Measurements from ENCODE around the gene PLCH2.

The PLCH2 gene

DNA sequence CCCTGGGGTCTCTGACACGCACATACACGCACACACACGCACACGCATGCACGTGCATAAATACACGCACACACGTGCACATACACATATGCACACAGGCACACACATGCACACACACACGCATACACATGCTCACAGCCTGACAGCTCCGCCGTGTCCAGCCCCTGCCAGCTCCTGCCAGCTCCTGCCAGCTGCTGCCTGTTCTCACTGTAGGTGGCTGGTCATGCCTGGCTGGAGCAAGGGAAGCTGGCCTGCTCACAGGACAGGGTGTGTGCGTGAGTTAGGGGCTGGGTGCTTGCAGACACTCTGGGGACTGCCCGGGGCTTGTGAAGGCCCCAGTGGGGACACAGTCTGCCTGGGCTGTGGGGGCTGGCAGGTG is 4.9 kb downstream of the PLCH2 start:
- Histone ChIP-seq H3K27ac (no peak overlapping the region), H3K27me3 (replicated peaks) (no peaks in the 10 kb centered on the region), H3K4me3 (ENCODE audit: low read depth, low read length) (no peak overlapping the region), H3K36me3 (replicated peaks) (no peaks in the 10 kb centered on the region)
- in situ Hi-C loops (cut with HindIII; ENCODE audit: low pct_ligation_motif_present, low sequenced_read_pairs), result no loop called here
- no peak for DNase-seq
- TF ChIP-seq, protein P1, sequence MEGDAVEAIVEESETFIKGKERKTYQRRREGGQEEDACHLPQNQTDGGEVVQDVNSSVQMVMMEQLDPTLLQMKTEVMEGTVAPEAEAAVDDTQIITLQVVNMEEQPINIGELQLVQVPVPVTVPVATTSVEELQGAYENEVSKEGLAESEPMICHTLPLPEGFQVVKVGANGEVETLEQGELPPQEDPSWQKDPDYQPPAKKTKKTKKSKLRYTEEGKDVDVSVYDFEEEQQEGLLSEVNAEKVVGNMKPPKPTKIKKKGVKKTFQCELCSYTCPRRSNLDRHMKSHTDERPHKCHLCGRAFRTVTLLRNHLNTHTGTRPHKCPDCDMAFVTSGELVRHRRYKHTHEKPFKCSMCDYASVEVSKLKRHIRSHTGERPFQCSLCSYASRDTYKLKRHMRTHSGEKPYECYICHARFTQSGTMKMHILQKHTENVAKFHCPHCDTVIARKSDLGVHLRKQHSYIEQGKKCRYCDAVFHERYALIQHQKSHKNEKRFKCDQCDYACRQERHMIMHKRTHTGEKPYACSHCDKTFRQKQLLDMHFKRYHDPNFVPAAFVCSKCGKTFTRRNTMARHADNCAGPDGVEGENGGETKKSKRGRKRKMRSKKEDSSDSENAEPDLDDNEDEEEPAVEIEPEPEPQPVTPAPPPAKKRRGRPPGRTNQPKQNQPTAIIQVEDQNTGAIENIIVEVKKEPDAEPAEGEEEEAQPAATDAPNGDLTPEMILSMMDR (IDR thresholded peaks at IDR 0.05; ENCODE audit: low read depth, low read length, missing control alignments), result no peak

DNA sequence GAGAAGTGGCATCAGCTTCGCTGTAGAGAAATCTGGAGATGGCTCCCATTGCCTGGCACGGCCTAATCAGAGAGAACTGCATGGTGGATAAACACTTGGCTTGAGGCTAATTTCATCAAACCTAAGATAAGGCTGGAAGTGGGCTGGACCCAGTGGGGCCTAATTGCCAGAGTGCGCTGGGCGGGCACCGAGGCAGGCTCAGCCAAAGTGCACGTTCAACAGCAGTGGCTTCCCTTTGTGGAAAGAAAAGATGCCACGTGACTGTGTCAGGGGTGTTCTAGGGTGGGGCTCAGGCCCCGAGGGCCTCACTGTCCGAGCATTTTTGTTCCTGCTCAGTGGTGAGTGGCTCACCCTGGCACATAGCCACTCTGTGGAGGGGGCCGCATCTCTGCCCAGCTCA is 5.8 kb downstream of the PLCH2 start:
- Histone ChIP-seq H3K27me3 (replicated peaks) (no peaks in the 10 kb centered on the region), H3K36me3 (replicated peaks) (no peaks in the 10 kb centered on the region), H3K27ac (no peak overlapping the region), H3K4me3 (ENCODE audit: low read depth, low read length) (no peak overlapping the region)
- TF ChIP-seq, protein P1 (IDR thresholded peaks at IDR 0.05; ENCODE audit: low read depth, low read length, missing control alignments), result no peak
- in situ Hi-C loops (cut with HindIII; ENCODE audit: low pct_ligation_motif_present, low sequenced_read_pairs), result no loop called here
- no peak for DNase-seq

DNA sequence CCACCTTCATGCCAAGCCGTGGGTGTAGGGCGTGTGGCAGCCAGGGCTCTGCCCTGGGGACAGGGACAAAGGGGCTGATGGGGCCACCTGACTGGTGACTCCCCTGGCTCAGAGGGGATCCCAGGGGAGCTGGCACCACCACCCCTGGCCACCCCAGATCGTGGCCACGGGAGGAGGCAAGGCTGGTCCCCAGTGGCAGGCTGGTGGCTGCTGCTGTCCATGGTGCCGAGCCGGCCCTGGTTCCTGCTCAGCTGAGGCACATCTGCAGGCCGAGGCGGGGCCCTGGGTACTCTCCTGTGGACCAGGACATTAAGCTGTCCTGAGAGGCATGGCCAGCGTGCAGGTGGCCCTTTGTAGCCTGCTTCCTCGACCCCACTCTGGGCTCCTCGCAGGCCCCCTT is 6.5 kb downstream of the PLCH2 start:
- Histone ChIP-seq H3K27ac (no peak overlapping the region), H3K36me3 (replicated peaks) (no peaks in the 10 kb centered on the region), H3K27me3 (replicated peaks) (no peaks in the 10 kb centered on the region), H3K4me3 (ENCODE audit: low read depth, low read length) (no peak overlapping the region)
- DNase-seq, result no peak
- in situ Hi-C loops (cut with HindIII; ENCODE audit: low pct_ligation_motif_present, low sequenced_read_pairs), result no loop called here
- TF ChIP-seq, protein P1 (IDR thresholded peaks at IDR 0.05; ENCODE audit: low read depth, low read length, missing control alignments), result no peak

DNA sequence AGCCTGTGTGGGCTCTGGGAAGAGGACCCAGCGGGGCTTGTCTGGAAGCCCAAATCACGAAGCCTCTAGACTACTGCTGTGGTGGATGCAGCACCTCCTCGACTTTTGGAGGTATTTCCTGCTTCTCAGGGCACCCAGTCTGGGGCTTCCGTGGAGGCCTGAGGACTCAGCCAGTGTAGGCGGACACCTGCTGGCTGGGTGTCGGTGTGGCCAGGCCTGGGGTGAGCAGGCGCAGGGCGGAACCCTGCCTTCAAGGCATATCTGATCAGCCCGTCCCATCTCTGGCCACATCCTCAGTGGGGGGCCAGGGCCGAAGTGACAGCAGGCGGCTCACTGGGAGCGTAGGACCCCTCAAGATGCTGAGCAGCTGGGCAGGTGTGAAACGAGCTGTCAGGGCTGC is 6.9 kb downstream of the PLCH2 start:
- in situ Hi-C loops (cut with HindIII; ENCODE audit: low pct_ligation_motif_present, low sequenced_read_pairs), result no loop called here
- Histone ChIP-seq H3K27ac (no peak overlapping the region), H3K4me3 (ENCODE audit: low read depth, low read length) (no peak overlapping the region), H3K36me3 (replicated peaks) (no peaks in the 10 kb centered on the region), H3K27me3 (replicated peaks) (no peaks in the 10 kb centered on the region)
- no peak for DNase-seq
- TF ChIP-seq, protein P1 (IDR thresholded peaks at IDR 0.05; ENCODE audit: low read depth, low read length, missing control alignments), result no peak

DNA sequence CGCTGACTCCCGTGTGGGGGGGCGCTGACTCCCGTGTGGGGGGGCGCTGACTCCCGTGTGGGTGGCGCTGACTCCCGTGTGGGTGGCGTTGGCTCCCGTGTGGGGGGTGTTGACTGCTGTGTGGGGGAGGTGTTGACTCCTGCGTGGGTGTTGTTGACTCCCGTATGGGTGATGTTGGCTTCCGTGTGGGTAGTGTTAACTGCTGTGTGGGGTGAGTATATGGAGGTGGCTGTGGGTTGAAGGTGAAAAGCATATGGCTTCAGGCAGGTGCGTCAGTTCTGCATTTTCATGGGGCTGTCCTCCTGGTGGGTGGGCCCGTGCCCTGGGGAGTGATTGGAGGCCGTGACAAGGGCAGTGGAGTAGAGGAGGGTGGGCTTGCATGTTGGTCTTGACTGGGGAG is 7.9 kb downstream of the PLCH2 start:
- in situ Hi-C loops (cut with HindIII; ENCODE audit: low pct_ligation_motif_present, low sequenced_read_pairs), result no loop called here
- H3K27me3 ChIP-seq (replicated peaks), result no peaks in the 10 kb centered on the region
- H3K36me3 ChIP-seq (replicated peaks), result no peaks in the 10 kb centered on the region
- H3K4me3 ChIP-seq (ENCODE audit: low read depth, low read length), result no peak overlapping the region
- no peak overlapping the region for H3K27ac ChIP-seq
- TF ChIP-seq, protein P1 (IDR thresholded peaks at IDR 0.05; ENCODE audit: low read depth, low read length, missing control alignments), result no peak
- no peak for DNase-seq

DNA sequence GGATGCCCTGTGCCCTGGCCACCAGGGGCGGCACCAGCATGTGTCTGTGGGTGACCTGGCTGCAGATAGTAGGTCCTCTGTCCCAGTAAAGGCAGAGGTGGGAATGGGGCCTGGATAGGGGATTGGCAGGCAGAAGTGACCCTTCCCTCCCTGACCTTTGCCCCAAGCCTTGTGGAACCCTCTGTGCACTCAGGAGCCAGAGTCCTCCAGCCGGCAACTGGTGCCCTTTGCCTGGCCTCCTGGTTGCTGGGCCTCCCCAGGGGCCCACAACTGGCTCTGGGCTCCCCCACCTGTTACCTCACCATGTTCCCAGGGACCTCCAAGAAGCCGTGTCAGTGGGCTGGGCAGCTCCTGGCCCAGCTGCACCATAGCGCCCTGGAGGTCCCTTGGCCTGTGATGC is 10.0 kb downstream of the PLCH2 start:
- H3K36me3 ChIP-seq (replicated peaks), result no peaks in the 10 kb centered on the region
- H3K27ac ChIP-seq, result no peak overlapping the region
- in situ Hi-C loops (cut with HindIII; ENCODE audit: low pct_ligation_motif_present, low sequenced_read_pairs), result no loop called here
- no peak overlapping the region for H3K4me3 ChIP-seq (ENCODE audit: low read depth, low read length)
- no peaks in the 10 kb centered on the region for H3K27me3 ChIP-seq (replicated peaks)
- DNase-seq, result no peak
- TF ChIP-seq, protein P1 (IDR thresholded peaks at IDR 0.05; ENCODE audit: low read depth, low read length, missing control alignments), result no peak
